Measurements from ENCODE around the gene SVOP.

DNA sequence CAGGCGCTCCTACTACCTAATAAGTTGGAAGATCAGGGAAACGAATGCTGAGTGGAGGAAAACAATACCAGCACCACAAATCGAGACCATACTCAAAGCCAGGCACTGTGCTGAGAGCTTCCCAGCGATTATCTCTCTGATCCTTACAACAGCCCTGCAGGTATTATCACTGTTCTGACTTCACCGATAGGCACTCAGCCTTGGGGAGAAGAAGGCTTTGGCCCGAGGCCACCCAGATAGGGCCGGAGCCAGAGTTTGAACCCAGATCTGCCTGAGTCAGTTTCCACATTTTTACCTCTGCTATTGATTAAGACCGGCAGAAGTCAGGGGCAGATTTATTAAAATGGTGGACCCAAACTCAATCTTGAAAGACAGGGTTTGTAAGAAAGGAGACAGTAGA is 4.9 kb downstream of the SVOP start:
- TF ChIP-seq, protein P1, sequence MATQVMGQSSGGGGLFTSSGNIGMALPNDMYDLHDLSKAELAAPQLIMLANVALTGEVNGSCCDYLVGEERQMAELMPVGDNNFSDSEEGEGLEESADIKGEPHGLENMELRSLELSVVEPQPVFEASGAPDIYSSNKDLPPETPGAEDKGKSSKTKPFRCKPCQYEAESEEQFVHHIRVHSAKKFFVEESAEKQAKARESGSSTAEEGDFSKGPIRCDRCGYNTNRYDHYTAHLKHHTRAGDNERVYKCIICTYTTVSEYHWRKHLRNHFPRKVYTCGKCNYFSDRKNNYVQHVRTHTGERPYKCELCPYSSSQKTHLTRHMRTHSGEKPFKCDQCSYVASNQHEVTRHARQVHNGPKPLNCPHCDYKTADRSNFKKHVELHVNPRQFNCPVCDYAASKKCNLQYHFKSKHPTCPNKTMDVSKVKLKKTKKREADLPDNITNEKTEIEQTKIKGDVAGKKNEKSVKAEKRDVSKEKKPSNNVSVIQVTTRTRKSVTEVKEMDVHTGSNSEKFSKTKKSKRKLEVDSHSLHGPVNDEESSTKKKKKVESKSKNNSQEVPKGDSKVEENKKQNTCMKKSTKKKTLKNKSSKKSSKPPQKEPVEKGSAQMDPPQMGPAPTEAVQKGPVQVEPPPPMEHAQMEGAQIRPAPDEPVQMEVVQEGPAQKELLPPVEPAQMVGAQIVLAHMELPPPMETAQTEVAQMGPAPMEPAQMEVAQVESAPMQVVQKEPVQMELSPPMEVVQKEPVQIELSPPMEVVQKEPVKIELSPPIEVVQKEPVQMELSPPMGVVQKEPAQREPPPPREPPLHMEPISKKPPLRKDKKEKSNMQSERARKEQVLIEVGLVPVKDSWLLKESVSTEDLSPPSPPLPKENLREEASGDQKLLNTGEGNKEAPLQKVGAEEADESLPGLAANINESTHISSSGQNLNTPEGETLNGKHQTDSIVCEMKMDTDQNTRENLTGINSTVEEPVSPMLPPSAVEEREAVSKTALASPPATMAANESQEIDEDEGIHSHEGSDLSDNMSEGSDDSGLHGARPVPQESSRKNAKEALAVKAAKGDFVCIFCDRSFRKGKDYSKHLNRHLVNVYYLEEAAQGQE (IDR thresholded peaks at IDR 0.05; ENCODE audit: low read depth) = no peak
- no peak for TF ChIP-seq RAD21 (IDR thresholded peaks at IDR 0.05; ENCODE audit: low read depth)

Measured in Ishikawa (cell line).